ENCODE data around the gene MEOX2. TPM values are rescaled to one million over a fixed set of nuclear protein-coding genes. Genes with fewer than 3 reads are reported as not detected.

The MEOX2 gene
- total RNA-seq, 4 donors from 2014 or later = 0.80 to 3.3 (median 1.3) TPM; not detected in 1

GRCh38 chr7:15719311-15719710 is 32.8 kb upstream of the MEOX2 start:
- Histone ChIP-seq H3K27me3 (no peaks in the 10 kb centered on the region), H3K4me1 (no peaks in the 10 kb centered on the region), H3K4me3 (no peak overlapping the region), H3K9me3 (no peaks in the 10 kb centered on the region), H3K36me3 (no peaks in the 10 kb centered on the region), H3K27ac (no peak overlapping the region)
- DNase-seq = no peak
- TF ChIP-seq POLR2A (IDR thresholded peaks at IDR 0.05) (no peak), CTCF (IDR thresholded peaks at IDR 0.05) (no peak)

- H3K4me1 ChIP-seq = no peaks in the 10 kb centered on the region
- no peaks in the 10 kb centered on the region for H3K27me3 ChIP-seq
- H3K27ac ChIP-seq = no peak overlapping the region
- no peaks in the 10 kb centered on the region for H3K36me3 ChIP-seq
- no peak overlapping the region for H3K4me3 ChIP-seq
- DNase-seq = no peak
- H3K9me3 ChIP-seq = no peaks in the 10 kb centered on the region
- TF ChIP-seq CTCF (IDR thresholded peaks at IDR 0.05) (no peak), POLR2A (IDR thresholded peaks at IDR 0.05) (no peak)
Measured at GRCh38 chr7:15715435-15715834, 29.0 kb upstream of the MEOX2 start.

- H3K27me3 ChIP-seq = no peaks in the 10 kb centered on the region
- H3K36me3 ChIP-seq = no peaks in the 10 kb centered on the region
- no peaks in the 10 kb centered on the region for H3K4me1 ChIP-seq
- no peaks in the 10 kb centered on the region for H3K9me3 ChIP-seq
- TF ChIP-seq CTCF (IDR thresholded peaks at IDR 0.05) (no peak), POLR2A (IDR thresholded peaks at IDR 0.05) (no peak)
- no peak for DNase-seq
- H3K4me3 ChIP-seq = no peak overlapping the region
- H3K27ac ChIP-seq = no peak overlapping the region
Measured at GRCh38 chr7:15709978-15710377, 23.5 kb upstream of the MEOX2 start.

- Histone ChIP-seq H3K36me3 (no peaks in the 10 kb centered on the region), H3K4me1 (no peaks in the 10 kb centered on the region), H3K4me3 (no peak overlapping the region), H3K27ac (no peak overlapping the region), H3K27me3 (no peaks in the 10 kb centered on the region), H3K9me3 (no peaks in the 10 kb centered on the region)
- DNase-seq = no peak
- no peak for TF ChIP-seq POLR2A (IDR thresholded peaks at IDR 0.05)
- no peak for TF ChIP-seq CTCF (IDR thresholded peaks at IDR 0.05)
Measured at GRCh38 chr7:15707570-15707969, 21.1 kb upstream of the MEOX2 start.

GRCh38 chr7:15703732-15704131 is 17.2 kb upstream of the MEOX2 start:
- H3K4me1 ChIP-seq = no peaks in the 10 kb centered on the region
- TF ChIP-seq POLR2A (IDR thresholded peaks at IDR 0.05) (no peak), CTCF (IDR thresholded peaks at IDR 0.05) (no peak)

GRCh38 chr7:15692501-15693020 is 6.1 kb upstream of the MEOX2 start:
- DNase-seq = no peak
- Histone ChIP-seq H3K27ac (no peak overlapping the region), H3K27me3 (peaks cover 0 to 4% of the 10 kb centered on the region in 2 donors), H3K4me3 (no peak overlapping the region), H3K36me3 (no peaks in the 10 kb centered on the region), H3K9me3 (no peaks in the 10 kb centered on the region), H3K4me1 (no peaks in the 10 kb centered on the region)
- TF ChIP-seq POLR2A (IDR thresholded peaks at IDR 0.05) = no peak
- TF ChIP-seq CTCF (IDR thresholded peaks at IDR 0.05) = no peak

More at GRCh38 chr7:15703732-15704131, 17.2 kb upstream of the MEOX2 start:
- Histone ChIP-seq H3K27ac (no peak overlapping the region), H3K9me3 (no peaks in the 10 kb centered on the region), H3K4me3 (no peak overlapping the region), H3K36me3 (no peaks in the 10 kb centered on the region), H3K27me3 (no peaks in the 10 kb centered on the region)
- DNase-seq = no peak

All from Peyer's patch (tissue), 4 donors.